Nephron (organoid): Measurements from ENCODE around the gene SLC27A4.

Source experiments
- H3K27ac Mint-ChIP-seq, 3 experiments: 2 replicates each; pipeline ENCODE4 v1.8.0; 2020; ENCODE audit warnings: mixed read lengths in 3 of 3, mild to moderate bottlenecking in 2 of 3, moderate library complexity in 1 of 3
- H3K27me3 Mint-ChIP-seq: 2 replicates; pipeline ENCODE4 v1.8.0; 2021; ENCODE audit warnings: low read depth, mild to moderate bottlenecking, moderate library complexity, mixed read lengths
- H3K36me3 Mint-ChIP-seq: 2 replicates; pipeline ENCODE4 v1.8.0; 2020; ENCODE audit warnings: low read depth, mixed read lengths
- H3K4me1 Mint-ChIP-seq: 2 replicates; pipeline ENCODE4 v1.8.0; 2020; ENCODE audit warnings: mixed read lengths
- H3K4me3 Mint-ChIP-seq, 3 experiments: 2 replicates each; pipeline ENCODE4 v1.8.0; 2020; ENCODE audit warnings: mild to moderate bottlenecking in 3 of 3, mixed read lengths in 3 of 3, moderate library complexity in 2 of 3
- H3K9me3 Mint-ChIP-seq: 2 replicates; pipeline ENCODE4 v1.8.0; 2020; ENCODE audit warnings: mixed read lengths
- TF ChIP-seq, protein P1 (sequence below), 3 experiments: fragments of 200-600 bp; sonication (generic); IDR thresholded peaks; one replicate each; pipeline ENCODE4 v1.5.0; 2021; ENCODE audit warnings: antibody characterized with exemption in 3 of 3; ENCODE audit not compliant: unreplicated experiment in 3 of 3

The SLC27A4 gene

DNA sequence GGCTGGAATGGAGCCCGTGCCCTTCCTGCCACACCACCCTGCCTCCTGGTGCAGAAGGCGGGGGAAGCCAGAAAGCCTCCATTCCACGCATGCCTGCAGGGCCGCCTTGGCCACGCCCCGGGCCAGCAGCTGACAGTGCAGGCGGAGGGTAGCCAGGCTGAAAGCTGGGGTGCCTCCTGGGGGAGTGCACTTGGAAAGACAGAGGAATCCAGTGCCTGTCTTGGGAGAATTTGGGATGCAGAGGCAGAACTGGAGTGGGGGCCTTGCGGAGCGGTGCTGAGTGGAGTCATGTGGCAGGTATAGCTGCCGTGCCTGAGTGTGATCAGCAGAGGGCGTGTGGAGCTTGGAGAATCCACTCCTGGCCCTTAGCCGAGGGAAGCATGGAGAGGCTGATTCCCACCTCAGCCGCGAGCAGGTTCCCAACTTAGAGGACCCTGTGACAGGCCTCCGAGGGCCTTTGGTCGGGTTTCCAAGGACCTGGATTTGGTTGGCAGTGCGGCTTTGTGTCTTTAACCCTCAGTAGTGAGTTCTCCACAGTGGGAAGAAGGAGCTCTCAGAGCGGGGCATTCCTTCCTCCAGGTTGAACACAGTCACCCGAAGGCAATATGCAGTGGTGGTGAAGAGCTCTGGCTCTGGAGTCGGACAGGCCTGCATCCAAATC lies 21.8 kb downstream of the SLC27A4 start:
- H3K4me1 Mint-ChIP-seq = peaks cover 34% of the 10 kb centered on the region

DNA sequence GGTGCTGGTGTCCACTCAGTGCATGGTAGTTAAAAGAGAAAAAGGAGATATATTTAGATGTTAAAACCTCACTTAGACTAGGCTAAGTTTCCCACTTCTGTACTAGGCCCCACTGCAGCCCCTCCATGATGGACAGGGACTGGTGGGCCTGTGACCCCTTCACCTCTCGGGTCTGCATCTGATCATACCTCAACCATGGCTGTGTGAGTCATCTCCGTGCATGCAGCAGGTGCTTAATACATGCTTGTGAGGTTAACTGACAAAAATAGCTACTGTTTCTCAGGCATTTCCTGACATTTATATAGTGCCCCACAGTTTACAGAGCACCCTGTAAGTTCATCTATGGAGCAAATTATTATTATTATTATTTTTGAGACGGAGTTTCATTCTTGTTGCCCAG lies 22.4 kb downstream of the SLC27A4 start:
- H3K4me3 Mint-ChIP-seq = peak overlapping the region in 2 of 3 experiments; percentile 72 to 78
- H3K27ac Mint-ChIP-seq = peak overlapping the region; percentile 75 to 90 (median 75)
- no peaks in the 10 kb centered on the region for H3K9me3 Mint-ChIP-seq
- TF ChIP-seq, protein P1, sequence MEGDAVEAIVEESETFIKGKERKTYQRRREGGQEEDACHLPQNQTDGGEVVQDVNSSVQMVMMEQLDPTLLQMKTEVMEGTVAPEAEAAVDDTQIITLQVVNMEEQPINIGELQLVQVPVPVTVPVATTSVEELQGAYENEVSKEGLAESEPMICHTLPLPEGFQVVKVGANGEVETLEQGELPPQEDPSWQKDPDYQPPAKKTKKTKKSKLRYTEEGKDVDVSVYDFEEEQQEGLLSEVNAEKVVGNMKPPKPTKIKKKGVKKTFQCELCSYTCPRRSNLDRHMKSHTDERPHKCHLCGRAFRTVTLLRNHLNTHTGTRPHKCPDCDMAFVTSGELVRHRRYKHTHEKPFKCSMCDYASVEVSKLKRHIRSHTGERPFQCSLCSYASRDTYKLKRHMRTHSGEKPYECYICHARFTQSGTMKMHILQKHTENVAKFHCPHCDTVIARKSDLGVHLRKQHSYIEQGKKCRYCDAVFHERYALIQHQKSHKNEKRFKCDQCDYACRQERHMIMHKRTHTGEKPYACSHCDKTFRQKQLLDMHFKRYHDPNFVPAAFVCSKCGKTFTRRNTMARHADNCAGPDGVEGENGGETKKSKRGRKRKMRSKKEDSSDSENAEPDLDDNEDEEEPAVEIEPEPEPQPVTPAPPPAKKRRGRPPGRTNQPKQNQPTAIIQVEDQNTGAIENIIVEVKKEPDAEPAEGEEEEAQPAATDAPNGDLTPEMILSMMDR (IDR thresholded peaks at IDR 0.05; ENCODE audit: unreplicated experiment in 3 of 3) = no peak
- no peaks in the 10 kb centered on the region for H3K36me3 Mint-ChIP-seq
- peaks cover 34% of the 10 kb centered on the region for H3K4me1 Mint-ChIP-seq
- peaks cover 3% of the 10 kb centered on the region for H3K27me3 Mint-ChIP-seq

More for the DNA sequence above, 21.8 kb downstream of the SLC27A4 start:
- Mint-ChIP-seq H3K4me3 (peak overlapping the region; percentile 72 to 80 (median 78)), H3K27ac (peak overlapping the region; percentile 75 to 90 (median 75)), H3K36me3 (no peaks in the 10 kb centered on the region), H3K27me3 (peaks cover 3% of the 10 kb centered on the region), H3K9me3 (no peaks in the 10 kb centered on the region)
- TF ChIP-seq, protein P1 (IDR thresholded peaks at IDR 0.05; ENCODE audit: unreplicated experiment in 3 of 3) = peak; percentile 82 to 95 (median 88)

DNA sequence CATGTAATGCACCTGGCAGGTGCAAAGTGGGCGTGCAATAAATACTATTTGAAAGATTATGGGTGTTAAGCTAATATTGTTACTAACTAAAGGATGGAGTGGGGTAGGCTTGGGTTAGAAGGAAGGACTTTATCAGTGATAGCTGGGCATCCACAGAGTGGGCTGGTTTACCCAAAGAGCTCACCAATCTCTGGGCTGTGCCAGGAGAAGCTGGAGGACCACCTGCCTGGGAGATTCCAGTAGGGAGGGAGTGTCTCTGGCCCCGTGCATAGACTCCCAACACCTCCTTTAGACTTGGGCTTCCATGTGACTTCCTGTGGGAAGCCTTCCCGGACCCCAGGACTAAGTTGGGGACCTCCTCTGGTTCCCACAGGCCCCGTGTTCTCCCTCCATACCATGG lies 25.2 kb downstream of the SLC27A4 start:
- Mint-ChIP-seq H3K36me3 (no peaks in the 10 kb centered on the region), H3K4me3 (peak overlapping the region; percentile 33 to 69 (median 62)), H3K9me3 (no peaks in the 10 kb centered on the region), H3K27me3 (peaks cover 3% of the 10 kb centered on the region), H3K4me1 (peaks cover 40% of the 10 kb centered on the region), H3K27ac (peak overlapping the region; percentile 87 to 94 (median 93))
- TF ChIP-seq, protein P1 (IDR thresholded peaks at IDR 0.05; ENCODE audit: unreplicated experiment in 3 of 3) = no peak

DNA sequence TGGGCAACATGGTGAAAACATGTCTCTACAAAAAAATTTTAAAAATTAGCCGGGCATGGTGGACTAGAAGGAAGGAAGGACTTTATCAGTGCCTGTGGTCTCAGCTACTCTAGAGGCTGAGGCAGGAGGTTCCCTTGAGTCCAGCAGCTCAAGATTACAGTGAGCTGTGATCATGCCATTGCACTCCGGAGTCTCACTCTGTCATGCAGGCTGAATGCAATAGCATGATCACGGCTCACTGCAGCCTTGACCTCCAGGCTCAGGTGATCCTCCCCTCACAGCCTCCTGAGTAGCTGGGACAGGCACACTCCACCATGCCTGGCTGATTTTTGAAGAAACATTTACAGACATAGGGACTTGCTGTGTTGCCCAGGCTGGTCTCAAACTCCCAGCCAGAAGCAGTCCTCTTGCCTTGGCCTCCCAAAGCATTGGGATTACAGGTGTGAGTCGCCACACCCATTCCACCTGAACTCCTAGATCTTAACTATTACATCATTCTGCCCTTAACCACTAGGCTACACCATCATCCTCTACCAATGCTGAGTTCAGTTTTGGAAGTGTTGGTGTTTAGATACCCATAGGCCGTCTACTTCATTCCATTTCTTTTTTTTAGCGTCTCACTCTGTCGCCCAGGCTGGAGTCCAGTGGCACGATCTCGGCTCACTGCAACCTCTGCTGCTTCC lies 28.8 kb downstream of the SLC27A4 start:
- peak overlapping the region in 2 of 3 experiments; percentile 37 to 55 for H3K27ac Mint-ChIP-seq
- H3K27me3 Mint-ChIP-seq = peaks cover 3% of the 10 kb centered on the region
- peaks cover 37% of the 10 kb centered on the region for H3K4me1 Mint-ChIP-seq
- no peaks in the 10 kb centered on the region for H3K9me3 Mint-ChIP-seq
- peak overlapping the region; percentile 42 to 68 (median 43) for H3K4me3 Mint-ChIP-seq
- TF ChIP-seq, protein P1 (IDR thresholded peaks at IDR 0.05; ENCODE audit: unreplicated experiment in 3 of 3) = no peak
- peaks cover 3% of the 10 kb centered on the region for H3K36me3 Mint-ChIP-seq

DNA sequence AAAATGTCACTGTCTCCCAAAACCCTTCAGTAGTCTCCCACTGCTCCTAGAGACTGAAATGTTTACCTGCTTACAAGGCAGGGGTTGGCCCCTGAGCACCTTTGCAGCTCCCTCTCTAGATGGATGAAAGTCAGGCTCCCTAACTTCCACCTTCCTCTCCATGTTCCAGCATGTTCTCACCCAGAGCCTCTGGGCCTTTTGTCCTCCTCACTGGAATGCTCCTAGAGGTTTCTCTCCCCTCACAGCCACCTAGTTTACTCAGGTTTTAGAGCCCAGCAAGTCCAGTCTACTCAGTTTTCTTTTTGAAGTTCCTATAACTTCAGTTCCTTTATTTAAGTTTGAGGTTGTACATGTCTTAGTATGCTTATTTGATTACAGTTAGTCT lies 30.0 kb downstream of the SLC27A4 start:
- H3K9me3 Mint-ChIP-seq = no peaks in the 10 kb centered on the region
- peaks cover 3% of the 10 kb centered on the region for H3K36me3 Mint-ChIP-seq
- H3K4me1 Mint-ChIP-seq = peaks cover 29% of the 10 kb centered on the region
- peaks cover under 1% of the 10 kb centered on the region for H3K27me3 Mint-ChIP-seq
- H3K27ac Mint-ChIP-seq = peak overlapping the region; percentile 92 to 97 (median 95)
- peak overlapping the region; percentile 94 to 96 (median 95) for H3K4me3 Mint-ChIP-seq
- TF ChIP-seq, protein P1 (IDR thresholded peaks at IDR 0.05; ENCODE audit: unreplicated experiment in 3 of 3) = no peak
